COLO668 (cell line): Measurements from ENCODE around the gene LRRC57.

Source experiments
- DNase-seq: peaks from one replicate; lab custom pipeline; 2025; ENCODE audit not compliant: unreplicated experiment; lab: John Stamatoyannopoulos, UW

Gene LRRC57

DNA sequence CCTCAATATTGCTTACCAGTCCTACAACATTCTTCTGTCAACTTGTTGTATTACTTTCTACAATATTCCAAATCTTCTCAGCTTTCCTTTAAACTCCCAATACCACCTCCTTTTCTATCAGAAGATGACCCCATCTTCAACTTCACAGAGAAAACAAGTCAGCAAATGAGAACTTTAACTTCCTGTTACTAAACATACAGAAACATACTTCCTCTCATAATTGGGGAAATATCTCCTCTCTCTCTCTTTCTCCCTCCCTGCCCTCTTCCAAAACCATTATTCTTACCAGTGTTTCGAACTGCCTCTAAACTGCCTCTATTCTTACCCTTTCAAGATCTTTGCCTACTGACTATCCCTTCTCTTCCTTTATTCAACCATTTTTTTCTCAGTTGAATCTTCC is 54.9 kb downstream of the LRRC57 start:
- DNase-seq, result no peak

GRCh38 chr15:42491539-42492225 is 56.9 kb downstream of the LRRC57 start:
- DNase-seq, result no peak

GRCh38 chr15:42490671-42491538 is 57.7 kb downstream of the LRRC57 start, which contains the start of gene ZNF106:
ZNF106 (minus strand) TSS chr15:42491141; CDS start chr15:42472289, 18,852 bp downstream.
- peak; percentile 82 for DNase-seq

DNA sequence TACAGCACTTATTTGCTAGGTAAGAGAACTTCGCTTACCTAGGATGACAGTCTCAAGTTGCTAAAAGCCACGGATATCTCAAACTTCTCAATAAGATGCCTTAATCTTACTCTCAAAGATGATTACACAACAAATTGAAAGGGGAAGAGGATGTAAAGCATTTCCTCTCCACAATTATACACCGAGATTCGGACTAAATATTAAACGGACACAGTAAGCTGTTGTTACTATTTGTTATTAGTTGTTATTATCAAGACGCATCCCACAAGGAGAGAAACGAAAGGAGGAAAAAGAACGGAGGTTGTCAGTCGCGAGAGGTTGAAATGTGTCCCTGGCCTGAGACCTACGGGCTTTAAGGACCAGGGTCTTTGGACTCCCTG is 58.3 kb downstream of the LRRC57 start:
- no peak for DNase-seq
